IMR-90 (cell line): ENCODE results near the gene DET1. TPM values are rescaled to one million over a fixed set of nuclear protein-coding genes. Genes with fewer than 3 reads are reported as not detected.

ENCODE experiments used
- ATAC-seq: fragments of 200-7000 bp; cut with Tn5 transposase; 2 replicates; pipeline ENCODE4 v1.9.1; 2020; ENCODE audit warnings: low read depth, mild to moderate bottlenecking, moderate library complexity
- BruUV-seq: library from RNA; stranded (reverse); fragments of 400-500 nt; replicated peaks from 2 replicates; lab custom pipeline; 2021; lab: Mats Ljungman, UMichigan
- CTCF ChIA-PET: fragments of 300-600 bp; formaldehyde crosslinking; extraction: SDS; loops from one replicate; lab custom pipeline; 2021; ENCODE audit warnings: antibody characterized with exemption; lab: Yijun Ruan, JAX
- POLR2A ChIA-PET: fragments of 300-600 bp; sonication (Branson Sonifier 250); formaldehyde crosslinking; loops from one replicate; lab custom pipeline; 2022; ENCODE audit warnings: antibody characterized with exemption; ENCODE audit not compliant: unreplicated experiment; lab: Charles Lee
- DNase-seq: peaks from one replicate; pipeline ENCODE4 v3.0.0; 2013
- H2AFZ ChIP-seq: replicated peaks from 2 replicates; pipeline ENCODE3; 2013; ENCODE audit warnings: low read length, mild to moderate bottlenecking; ENCODE audit not compliant: poor library complexity
- H2AK5ac ChIP-seq: 2 replicates; pipeline ENCODE4 v1.6.1; 2013; ENCODE audit warnings: low read depth, low read length, inconsistent platforms
- H2AK9ac ChIP-seq: replicated peaks from 2 replicates; pipeline ENCODE3; 2013; ENCODE audit warnings: mild to moderate bottlenecking, low read depth, low read length, moderate library complexity; ENCODE audit not compliant: poor library complexity
- H2BK120ac ChIP-seq: 2 replicates; pipeline ENCODE4 v1.6.1; 2013; ENCODE audit warnings: low read depth, low read length, inconsistent platforms
- H2BK15ac ChIP-seq: 3 replicates; pipeline ENCODE4 v1.6.1; 2013; ENCODE audit warnings: low read depth, low read length, inconsistent platforms
- H2BK20ac ChIP-seq: 2 replicates; pipeline ENCODE4 v1.6.1; 2013; ENCODE audit warnings: low read depth, mild to moderate bottlenecking, inconsistent platforms, low read length, moderate library complexity
- H2BK5ac ChIP-seq: 2 replicates; pipeline ENCODE4 v1.6.1; 2013; ENCODE audit warnings: mild to moderate bottlenecking, low read depth, low read length, inconsistent platforms; ENCODE audit not compliant: poor library complexity, severe bottlenecking
- H3K14ac ChIP-seq: replicated peaks from 2 replicates; pipeline ENCODE4 v1.6.1; 2013; ENCODE audit warnings: low read depth, low read length, inconsistent platforms
- H3K18ac ChIP-seq: 2 replicates; pipeline ENCODE4 v1.6.1; 2013; ENCODE audit warnings: low read depth, low read length, control low read depth
- H3K23ac ChIP-seq: 2 replicates; pipeline ENCODE4 v1.6.1; 2013; ENCODE audit warnings: low read depth, low read length, inconsistent platforms
- H3K27ac ChIP-seq: 2 replicates; pipeline ENCODE4 v1.5.1; 2013; ENCODE audit warnings: mild to moderate bottlenecking, control low read depth, low read length; ENCODE audit not compliant: insufficient read depth
- H3K27me3 ChIP-seq: 2 replicates; pipeline ENCODE4 v1.6.1; 2013; ENCODE audit warnings: low read length; ENCODE audit not compliant: control insufficient read depth, insufficient read depth
- H3K36me3 ChIP-seq: 2 replicates; pipeline ENCODE4 v1.6.1; 2013; ENCODE audit warnings: low read length, mixed read lengths; ENCODE audit not compliant: control insufficient read depth, insufficient read depth
- H3K4ac ChIP-seq: 2 replicates; pipeline ENCODE4 v1.6.1; 2013; ENCODE audit warnings: low read depth, low read length, inconsistent platforms
- H3K4me1 ChIP-seq: 2 replicates; pipeline ENCODE4 v1.6.1; 2013; ENCODE audit warnings: low read length, mixed read lengths; ENCODE audit not compliant: control insufficient read depth, insufficient read depth
- H3K4me2 ChIP-seq: 2 replicates; pipeline ENCODE4 v1.6.1; 2013; ENCODE audit warnings: low read depth, mild to moderate bottlenecking, control low read depth, low read length, moderate library complexity
- H3K4me3 ChIP-seq: 2 replicates; pipeline ENCODE4 v1.5.1; 2013; ENCODE audit warnings: low read depth, mild to moderate bottlenecking, control low read depth, low read length, moderate library complexity; ENCODE audit not compliant: insufficient read depth
- H3K56ac ChIP-seq: 2 replicates; pipeline ENCODE4 v1.6.1; 2013; ENCODE audit warnings: low read length, inconsistent platforms; ENCODE audit not compliant: insufficient read depth; ENCODE audit errors: extremely low read depth
- H3K79me1 ChIP-seq, 2 experiments: 2 replicates each; pipeline ENCODE4 v1.6.1; 2013; ENCODE audit warnings: low read length in 2 of 2, inconsistent platforms in 1 of 2, low read depth in 1 of 2
- H3K9ac ChIP-seq: 2 replicates; pipeline ENCODE4 v1.6.1; 2013; ENCODE audit warnings: low read depth, low read length, control low read depth
- H3K9me1 ChIP-seq: 2 replicates; pipeline ENCODE4 v1.6.1; 2013; ENCODE audit warnings: low read length, inconsistent platforms; ENCODE audit not compliant: insufficient read depth
- H3K9me3 ChIP-seq: 2 replicates; pipeline ENCODE4 v1.6.1; 2013; ENCODE audit warnings: low read length; ENCODE audit not compliant: control insufficient read depth, insufficient read depth
- H4K20me1 ChIP-seq: 2 replicates; pipeline ENCODE4 v1.6.1; 2013; ENCODE audit warnings: low read length, inconsistent platforms; ENCODE audit not compliant: insufficient read depth
- H4K5ac ChIP-seq: 2 replicates; pipeline ENCODE4 v1.6.1; 2013; ENCODE audit warnings: mild to moderate bottlenecking, low read depth, low read length, control low read depth
- H4K8ac ChIP-seq, 2 experiments: 2 replicates each; pipeline ENCODE4 v1.6.1; 2013; ENCODE audit warnings: low read depth in 2 of 2, low read length in 2 of 2, control low read depth in 1 of 2, inconsistent platforms in 1 of 2
- H4K91ac ChIP-seq: 2 replicates; pipeline ENCODE4 v1.6.1; 2013; ENCODE audit warnings: low read depth, low read length, inconsistent platforms; ENCODE audit not compliant: insufficient read depth
- BHLHE40 ChIP-seq: fragments of 150-350 bp; IDR thresholded peaks from 2 replicates; pipeline ENCODE4 v1.6.1; 2016; ENCODE audit warnings: mild to moderate bottlenecking, low read depth, low read length
- CEBPB ChIP-seq: IDR thresholded peaks from 2 replicates; pipeline ENCODE4 v1.6.1; 2012; ENCODE audit warnings: low read depth, low read length, improper control_type of control experiment
- CTCF ChIP-seq: conservative IDR thresholded peaks from 2 replicates; pipeline ENCODE4 v1.5.1; 2012; ENCODE audit warnings: mild to moderate bottlenecking, low read depth, low read length, improper control_type of control experiment
- FOS ChIP-seq: fragments of 150-350 bp; IDR thresholded peaks from 2 replicates; pipeline ENCODE4 v1.6.1; 2016; ENCODE audit warnings: low read depth, low read length
- MXI1 ChIP-seq: IDR thresholded peaks from 2 replicates; pipeline ENCODE4 v1.6.1; 2012; ENCODE audit warnings: low read depth, mild to moderate bottlenecking, low read length, moderate library complexity, borderline replicate concordance
- NFE2L2 ChIP-seq: fragments of 150-350 bp; IDR thresholded peaks from 2 replicates; pipeline ENCODE4 v1.6.1; 2016; ENCODE audit warnings: low read depth, mild to moderate bottlenecking, low read length
- POLR2A ChIP-seq: IDR thresholded peaks from 2 replicates; pipeline ENCODE4 v1.6.1; 2012; ENCODE audit warnings: mild to moderate bottlenecking, low read depth, low read length
- RAD21 ChIP-seq: IDR thresholded peaks from 2 replicates; pipeline ENCODE4 v1.6.1; 2012; ENCODE audit warnings: low read length, improper control_type of control experiment
- RFX5 ChIP-seq: IDR thresholded peaks from 2 replicates; pipeline ENCODE4 v1.8.0; 2012; ENCODE audit warnings: low read depth, mild to moderate bottlenecking, low read length, moderate library complexity
- SMC3 ChIP-seq: fragments of 150-350 bp; IDR thresholded peaks from 2 replicates; pipeline ENCODE4 v1.6.1; 2016; ENCODE audit warnings: low read depth, mild to moderate bottlenecking, antibody characterized with exemption, low read length, moderate library complexity
- USF2 ChIP-seq: fragments of 150-350 bp; IDR thresholded peaks from 2 replicates; pipeline ENCODE4 v1.6.1; 2017; ENCODE audit warnings: mild to moderate bottlenecking, antibody characterized with exemption, low read length, low read depth
- WGBS, 2 experiments: methylation state at CpG; one replicate each; pipeline versions ENCODE4 v1.1.5 to v1.1.7; 2013; ENCODE audit warnings: missing lambda C conversion rate in 2 of 2; ENCODE audit not compliant: insufficient read length in 1 of 2; ENCODE audit errors: extremely low coverage in 2 of 2; 5-methylcytosine and 5-hydroxymethylcytosine counted together
- dilution Hi-C: fragments of 300-500 bp; cut with HindIII; formaldehyde crosslinking; loops from one replicate; pipeline ENCODE4 v1.14.3; 2018; ENCODE audit warnings: low sequenced_read_pairs; ENCODE audit not compliant: unreplicated experiment
- in situ Hi-C: fragments of 300-500 bp; cut with MboI; formaldehyde crosslinking; loops from 3 replicates; pipeline ENCODE4 v1.14.3; 2019; ENCODE audit warnings: low sequenced_read_pairs, inconsistent platforms, mixed read lengths
- intact Hi-C: fragments of 100-400 bp; cut with micrococcal nuclease; formaldehyde crosslinking; loops from 2 replicates; pipeline ENCODE4 v1.10.0; 2022
- polyA plus RNA-seq, 3 experiments: library from polyadenylated mRNA; depleted of rRNA; stranded (reverse); fragments of >200 nt; gene quantifications; 2 replicates each; pipeline ENCODE4 v1.2.3, GENCODE V29; 2012; ENCODE audit warnings: low replicate concordance in 1 of 3
- total RNA-seq: library from RNA; depleted of rRNA; stranded (reverse); fragments of >200 nt; gene quantifications from 2 replicates; pipeline ENCODE4 v1.2.3, GENCODE V29; 2012

DET1 gene
- total and polyA plus RNA-seq, 2 of the 4 experiments (the other 2 are of a cell fraction): 5.6 to 9.1 TPM

- no peak overlapping the region for H3K18ac ChIP-seq
- POLR2A ChIA-PET: no interaction called here
- H2BK120ac ChIP-seq: no peak overlapping the region
- H3K27me3 ChIP-seq: no peaks in the 10 kb centered on the region
- no CpG with 5 or more reads among the region's 3 CpGs for WGBS, 2 experiments
- no peak overlapping the region for H4K91ac ChIP-seq
- H4K5ac ChIP-seq: no peak overlapping the region
- H3K36me3 ChIP-seq: no peaks in the 10 kb centered on the region; the same call in 1 of the 2 replicates
- no peak overlapping the region for H2BK5ac ChIP-seq
- no peak overlapping the region for H3K4me2 ChIP-seq
- in situ Hi-C loops (loop anchor here (25.0 kb wide), 2 partner anchors 347 to 522 kb away; no protein-coding TSS in a partner anchor), dilution Hi-C loops (no loop called here), intact Hi-C loops (no loop called here)
- H3K14ac ChIP-seq: no peak overlapping the region
- no peak overlapping the region for H2AK5ac ChIP-seq
- no peak overlapping the region for H2AFZ ChIP-seq
- no TSS peak for BruUV-seq
- H2BK20ac ChIP-seq: no peak overlapping the region
- DNase-seq: no peak
- H4K20me1 ChIP-seq: no peaks in the 10 kb centered on the region
- CTCF ChIA-PET: no interaction called here
- H3K9me3 ChIP-seq: no peaks in the 10 kb centered on the region
- H3K23ac ChIP-seq: no peak overlapping the region
- no peak overlapping the region for H3K4me3 ChIP-seq
- peaks cover 3% of the 10 kb centered on the region; the same call in 1 of the 2 replicates for H3K9me1 ChIP-seq
- no peak overlapping the region for H4K8ac ChIP-seq
- H2BK15ac ChIP-seq: no peak overlapping the region
- TF ChIP-seq MXI1: no peak
- TF ChIP-seq NFE2L2: no peak
- no peak for TF ChIP-seq RFX5
- no peak for TF ChIP-seq CTCF
- TF ChIP-seq USF2: no peak
- no peak for TF ChIP-seq CEBPB
- TF ChIP-seq FOS: no peak
- no peak for TF ChIP-seq SMC3
- TF ChIP-seq RAD21: no peak
- TF ChIP-seq POLR2A: no peak
- no peak for TF ChIP-seq BHLHE40
- H3K27ac ChIP-seq: no peak overlapping the region
- no peak for ATAC-seq
- H3K4ac ChIP-seq: no peak overlapping the region
- no peak overlapping the region for H3K56ac ChIP-seq
- H3K79me1 ChIP-seq: no peaks in the 10 kb centered on the region
- H3K9ac ChIP-seq: no peak overlapping the region
- no peak overlapping the region for H2AK9ac ChIP-seq
- H3K4me1 ChIP-seq: no peaks in the 10 kb centered on the region
Observed at GRCh38 chr15:88490036-88490435, 56.4 kb downstream of the DET1 start.
